GM12892 (cell line): ENCODE results near the gene CRYGB.
"Not testable (repeated sequence)": the region's sequence is repeated elsewhere in the genome, so short reads cannot be mapped to it uniquely, and the experiment has no call there.

ENCODE experiments used
- DNase-seq: peaks from one replicate; pipeline ENCODE4 v3.0.0; 2011; ENCODE audit not compliant: insufficient read length
- FAIRE-seq: peaks from 2 replicates; lab custom pipeline; 2011; peaks lifted over from hg19 to GRCh38; lab: Jason Lieb, UNC
- POLR2A ChIP-seq: IDR thresholded peaks from 2 replicates; pipeline ENCODE4 v1.6.1; 2011; ENCODE audit warnings: low read depth, low read length, control low read depth
- POLR2AphosphoS5 ChIP-seq: IDR thresholded peaks from 2 replicates; pipeline ENCODE4 v1.6.1; 2011; ENCODE audit warnings: low read depth, low read length, control low read depth
- TAF1 ChIP-seq: IDR thresholded peaks from 2 replicates; pipeline ENCODE4 v1.6.1; 2011; ENCODE audit warnings: low read depth, mild to moderate bottlenecking, control low read depth, low read length, borderline replicate concordance

Gene CRYGB

GRCh38 chr2:208101716-208102631 is 44.0 kb downstream of the CRYGB start:
- TF ChIP-seq POLR2AphosphoS5 (no peak), POLR2A (no peak), TAF1 (no peak)
- FAIRE-seq: no peak
- DNase-seq: no peak

DNA sequence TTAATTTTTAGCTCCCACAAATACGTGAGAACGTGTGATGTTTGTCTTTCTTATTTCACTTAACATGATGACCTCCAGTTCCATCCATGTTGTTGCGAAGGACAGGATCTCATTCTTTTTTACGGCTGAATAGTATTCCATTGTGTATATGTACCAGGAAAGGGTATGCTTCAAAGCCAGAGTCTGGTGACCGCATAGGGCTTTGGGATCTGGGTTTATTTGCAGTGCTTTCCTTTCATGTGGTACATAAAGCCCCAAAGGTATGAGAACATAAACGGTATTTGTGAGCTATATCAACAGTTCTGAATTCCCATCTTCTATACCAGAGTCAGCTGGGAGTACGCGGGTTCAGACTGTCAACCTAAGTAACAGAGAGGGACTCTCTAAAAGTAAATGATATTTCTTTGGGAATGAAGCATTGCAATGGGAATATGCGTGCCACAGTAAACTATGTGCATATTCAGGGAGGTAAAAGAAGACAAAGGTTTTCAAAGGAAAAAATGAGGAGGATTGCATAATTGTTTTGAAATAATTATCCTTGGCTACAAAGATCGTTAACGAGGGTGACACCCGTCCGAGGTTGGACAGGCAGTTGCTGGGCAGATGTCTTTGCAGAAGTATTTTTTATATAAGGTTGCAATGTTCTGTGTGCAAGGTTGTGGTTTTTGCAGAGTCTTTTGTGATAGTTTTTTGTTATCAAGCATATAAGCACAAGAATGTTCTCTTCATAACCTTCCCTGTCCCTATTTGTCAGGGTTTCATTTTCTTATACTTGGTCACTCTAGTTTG is 46.1 kb downstream of the CRYGB start:
- DNase-seq (no peak), FAIRE-seq (no peak)
- TF ChIP-seq TAF1 (no peak), POLR2AphosphoS5 (no peak), POLR2A (no peak)

- not testable (repeated sequence) for FAIRE-seq, DNase-seq
Observed at GRCh38 chr2:208098701-208099100, 47.3 kb downstream of the CRYGB start.

DNA sequence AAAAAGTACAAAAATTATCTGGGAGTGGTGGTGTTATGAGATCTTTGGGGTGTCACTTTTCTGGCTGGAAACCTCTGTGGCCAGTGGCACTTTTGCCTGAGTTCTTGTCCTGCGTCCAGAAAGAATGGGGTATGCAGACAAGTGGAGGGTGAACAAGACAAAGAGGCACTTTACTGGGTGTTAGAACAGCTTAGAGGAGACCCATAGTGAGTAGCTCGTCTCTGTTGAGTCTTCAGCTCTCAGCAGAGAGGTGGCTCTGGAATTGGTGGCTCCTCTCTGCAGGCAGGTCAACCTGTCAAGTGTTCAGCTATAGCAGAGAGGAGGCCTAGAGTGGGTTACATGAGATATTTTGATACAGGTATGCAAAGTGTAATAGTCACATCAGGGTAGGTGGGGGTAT is 47.7 kb downstream of the CRYGB start:
- DNase-seq (no peak), FAIRE-seq (no peak)
- TF ChIP-seq POLR2A (no peak), POLR2AphosphoS5 (no peak), TAF1 (no peak)

GRCh38 chr2:208097801-208098200 is 48.2 kb downstream of the CRYGB start:
- no peak for TF ChIP-seq POLR2AphosphoS5
- TF ChIP-seq TAF1: no peak
- no peak for TF ChIP-seq POLR2A
- no peak for DNase-seq
- no peak for FAIRE-seq

GRCh38 chr2:208097313-208097712 is 48.6 kb downstream of the CRYGB start:
- DNase-seq (no peak), FAIRE-seq (no peak)
- TF ChIP-seq POLR2A (no peak), TAF1 (no peak), POLR2AphosphoS5 (no peak)

- TF ChIP-seq TAF1 (no peak), POLR2A (no peak), POLR2AphosphoS5 (no peak)
- FAIRE-seq: no peak
- no peak for DNase-seq
Observed at GRCh38 chr2:208096080-208096479, 49.9 kb downstream of the CRYGB start.

GRCh38 chr2:208093128-208093527 is 52.8 kb downstream of the CRYGB start:
- TF ChIP-seq TAF1: no peak
- no peak for DNase-seq
- no peak for FAIRE-seq
